GM19023 (cell line): ENCODE results near the gene SAAL1.

Experiments used
- ATAC-seq: cut with Tn5 transposase; IDR thresholded peaks from one replicate; pipeline ENCODE4 v1.9.1; 2021; ENCODE audit warnings: mild to moderate bottlenecking, moderate library complexity; ENCODE audit not compliant: unreplicated experiment

SAAL1 gene

GRCh38 chr11:18088366-18088765 is 17.5 kb downstream of the SAAL1 start:
- ATAC-seq, result no peak

- no peak for ATAC-seq
Observed at GRCh38 chr11:18081551-18081950, 24.3 kb downstream of the SAAL1 start.

- ATAC-seq, result no peak
Observed at GRCh38 chr11:18080451-18080850, 25.4 kb downstream of the SAAL1 start.

- ATAC-seq, result no peak
Observed at GRCh38 chr11:18078909-18079308, 27.0 kb downstream of the SAAL1 start.

- ATAC-seq, result no peak
Observed at GRCh38 chr11:18075444-18075843, 30.4 kb downstream of the SAAL1 start.

GRCh38 chr11:18071098-18071705 is 34.7 kb downstream of the SAAL1 start:
- no peak for ATAC-seq

- ATAC-seq, result no peak
Observed at GRCh38 chr11:18067372-18067771, 38.5 kb downstream of the SAAL1 start.

GRCh38 chr11:18066626-18067025 is 39.3 kb downstream of the SAAL1 start:
- no peak for ATAC-seq

GRCh38 chr11:18065572-18065971 is 40.3 kb downstream of the SAAL1 start:
- ATAC-seq, result no peak

- no peak for ATAC-seq
Observed at GRCh38 chr11:18064450-18065054, 41.3 kb downstream of the SAAL1 start.

GRCh38 chr11:18063862-18064434 is 41.9 kb downstream of the SAAL1 start:
- ATAC-seq, result no peak

- no peak for ATAC-seq
Observed at GRCh38 chr11:18063125-18063524, 42.8 kb downstream of the SAAL1 start.

- ATAC-seq, result no peak
Observed at GRCh38 chr11:18061351-18061750, 44.5 kb downstream of the SAAL1 start.

GRCh38 chr11:18056561-18057181 is 49.2 kb downstream of the SAAL1 start:
- ATAC-seq, result no peak

- no peak for ATAC-seq
Observed at GRCh38 chr11:18054511-18055103, 51.3 kb downstream of the SAAL1 start.

- no peak for ATAC-seq
Observed at GRCh38 chr11:18050848-18051247, 55.0 kb downstream of the SAAL1 start.

- ATAC-seq, result no peak
Observed at GRCh38 chr11:18046116-18046777, 59.6 kb downstream of the SAAL1 start, which contains the start of gene TPH1. Gene TPH1 (minus strand): TSS chr11:18046269. CDS start chr11:18040762, 5,507 bp downstream.

GRCh38 chr11:18036456-18036855 is 69.4 kb downstream of the SAAL1 start:
- ATAC-seq, result no peak
